NB4 (cell line): ENCODE results near the gene SCO1.
A peak's percentile ranks its signal among the peaks of the same experiment; 100 is the strongest.

Experiments used
- CTCF ChIP-seq: IDR thresholded peaks from one replicate; pipeline ENCODE4 v1.5.1; 2012; ENCODE audit warnings: low read depth, low read length
- MAX ChIP-seq: IDR thresholded peaks from 2 replicates; pipeline ENCODE4 v1.6.1; 2011; ENCODE audit warnings: low read depth, low read length
- MYC ChIP-seq: IDR thresholded peaks from 2 replicates; pipeline ENCODE4 v1.6.1; 2011; ENCODE audit warnings: low read depth, low read length
- POLR2A ChIP-seq: IDR thresholded peaks from 2 replicates; pipeline ENCODE4 v1.6.1; 2011; ENCODE audit warnings: mild to moderate bottlenecking; ENCODE audit not compliant: insufficient read length; ENCODE audit errors: extremely low read depth

- TF ChIP-seq CTCF: peak; percentile 91
- TF ChIP-seq MYC: no peak
- no peak for TF ChIP-seq POLR2A
- no peak for TF ChIP-seq MAX
Measured at GRCh38 chr17:10646392-10646990, 50.8 kb downstream of the SCO1 start.
